D721Med (cell line): ENCODE data around the gene EHMT1.
A peak's percentile ranks its signal among the peaks of the same experiment; 100 is the strongest.

Experiments
- DNase-seq: peaks from one replicate; pipeline ENCODE4 v3.0.0; 2011; ENCODE audit warnings: low spot score; ENCODE audit not compliant: insufficient read length
- FAIRE-seq: peaks from 2 replicates; lab custom pipeline; 2011; peaks lifted over from hg19 to GRCh38; lab: Jason Lieb, UNC
- TF ChIP-seq, protein P1 (sequence below): IDR thresholded peaks from 2 replicates; pipeline ENCODE4 v1.5.1; 2012; ENCODE audit warnings: mild to moderate bottlenecking, control low read depth; ENCODE audit not compliant: insufficient read depth; ENCODE audit errors: missing control alignments

Gene EHMT1

DNA sequence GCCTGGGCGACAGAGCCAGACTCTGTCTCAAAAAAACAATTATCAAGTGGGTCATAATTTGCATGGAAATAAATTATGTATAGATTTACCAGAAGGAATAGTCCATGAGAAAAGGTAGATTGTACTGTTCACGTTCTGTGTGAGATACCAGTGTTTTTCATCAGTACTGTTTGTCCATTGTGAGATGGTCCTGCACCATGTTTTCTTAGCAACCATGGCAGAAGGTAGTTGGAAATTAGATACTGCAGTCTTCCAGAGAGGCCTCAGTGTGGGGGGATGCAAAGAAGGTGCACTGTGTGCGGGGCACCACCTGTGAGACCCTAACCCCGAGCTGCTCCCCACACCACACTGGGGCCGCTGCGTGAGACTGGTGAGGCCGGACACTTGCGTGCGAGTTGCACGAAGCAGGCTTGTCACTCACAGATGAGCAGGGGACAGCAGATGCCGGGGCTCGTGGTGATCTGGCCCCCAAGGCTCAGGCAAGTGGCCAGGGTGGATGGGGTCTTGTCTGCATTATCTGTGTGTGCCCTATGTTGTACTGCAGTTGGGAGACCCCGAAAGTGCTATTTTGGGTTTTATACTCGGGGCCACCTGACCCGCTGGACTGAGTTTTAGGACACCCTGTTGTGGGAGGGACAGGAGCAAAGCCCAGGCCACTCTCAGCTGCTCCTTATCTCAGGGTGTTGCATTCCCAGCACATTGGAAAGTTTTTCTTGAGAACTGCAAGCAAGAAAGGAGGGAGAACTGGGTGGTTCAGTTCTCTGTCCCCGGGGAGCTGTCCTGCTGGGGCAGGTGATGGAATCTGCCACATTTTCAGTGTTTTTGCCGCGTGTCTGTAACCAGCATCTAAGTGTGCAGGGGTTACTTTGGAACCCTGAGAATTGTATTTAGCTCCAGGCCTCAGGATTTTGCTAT lies 61.9 kb downstream of the EHMT1 start:
- no peak for DNase-seq

DNA sequence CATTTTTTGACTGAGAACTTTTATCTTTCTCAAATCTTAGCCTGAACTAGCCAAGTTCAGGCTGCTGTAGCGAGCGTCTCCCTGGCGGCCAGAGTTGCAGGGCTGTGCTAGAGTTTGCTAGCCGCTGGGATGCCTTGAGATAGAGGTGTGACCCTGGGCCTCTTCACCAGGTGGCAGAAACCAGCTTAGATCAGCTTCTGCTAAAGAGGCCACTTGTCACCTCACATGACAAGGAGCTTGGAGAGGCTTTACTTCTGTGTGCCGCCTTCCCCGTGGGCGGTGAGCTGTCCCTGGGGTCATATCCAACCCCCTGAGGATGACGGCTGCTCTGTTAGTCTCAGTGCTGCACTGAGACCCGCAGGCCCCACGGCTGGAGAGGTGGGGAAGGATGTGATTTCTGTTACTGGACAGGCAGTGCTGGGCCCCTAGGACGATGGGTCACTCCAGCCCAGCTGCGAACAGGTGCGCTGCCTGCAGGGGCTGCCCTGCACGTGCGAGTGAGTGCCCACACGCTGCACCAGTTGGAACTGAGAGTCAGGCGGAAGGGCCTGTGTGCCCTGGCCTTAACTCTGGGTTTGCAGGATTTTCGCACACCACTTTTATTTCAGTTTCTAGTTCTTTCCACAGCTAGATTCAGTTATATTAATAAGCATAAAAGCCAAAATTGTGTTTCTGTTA lies 63.8 kb downstream of the EHMT1 start:
- FAIRE-seq (no peak), DNase-seq (peak; percentile 55)
- TF ChIP-seq, protein P1, sequence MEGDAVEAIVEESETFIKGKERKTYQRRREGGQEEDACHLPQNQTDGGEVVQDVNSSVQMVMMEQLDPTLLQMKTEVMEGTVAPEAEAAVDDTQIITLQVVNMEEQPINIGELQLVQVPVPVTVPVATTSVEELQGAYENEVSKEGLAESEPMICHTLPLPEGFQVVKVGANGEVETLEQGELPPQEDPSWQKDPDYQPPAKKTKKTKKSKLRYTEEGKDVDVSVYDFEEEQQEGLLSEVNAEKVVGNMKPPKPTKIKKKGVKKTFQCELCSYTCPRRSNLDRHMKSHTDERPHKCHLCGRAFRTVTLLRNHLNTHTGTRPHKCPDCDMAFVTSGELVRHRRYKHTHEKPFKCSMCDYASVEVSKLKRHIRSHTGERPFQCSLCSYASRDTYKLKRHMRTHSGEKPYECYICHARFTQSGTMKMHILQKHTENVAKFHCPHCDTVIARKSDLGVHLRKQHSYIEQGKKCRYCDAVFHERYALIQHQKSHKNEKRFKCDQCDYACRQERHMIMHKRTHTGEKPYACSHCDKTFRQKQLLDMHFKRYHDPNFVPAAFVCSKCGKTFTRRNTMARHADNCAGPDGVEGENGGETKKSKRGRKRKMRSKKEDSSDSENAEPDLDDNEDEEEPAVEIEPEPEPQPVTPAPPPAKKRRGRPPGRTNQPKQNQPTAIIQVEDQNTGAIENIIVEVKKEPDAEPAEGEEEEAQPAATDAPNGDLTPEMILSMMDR, result no peak

More for the DNA sequence above, 61.9 kb downstream of the EHMT1 start:
- FAIRE-seq, result no peak
- TF ChIP-seq, protein P1, result no peak

DNA sequence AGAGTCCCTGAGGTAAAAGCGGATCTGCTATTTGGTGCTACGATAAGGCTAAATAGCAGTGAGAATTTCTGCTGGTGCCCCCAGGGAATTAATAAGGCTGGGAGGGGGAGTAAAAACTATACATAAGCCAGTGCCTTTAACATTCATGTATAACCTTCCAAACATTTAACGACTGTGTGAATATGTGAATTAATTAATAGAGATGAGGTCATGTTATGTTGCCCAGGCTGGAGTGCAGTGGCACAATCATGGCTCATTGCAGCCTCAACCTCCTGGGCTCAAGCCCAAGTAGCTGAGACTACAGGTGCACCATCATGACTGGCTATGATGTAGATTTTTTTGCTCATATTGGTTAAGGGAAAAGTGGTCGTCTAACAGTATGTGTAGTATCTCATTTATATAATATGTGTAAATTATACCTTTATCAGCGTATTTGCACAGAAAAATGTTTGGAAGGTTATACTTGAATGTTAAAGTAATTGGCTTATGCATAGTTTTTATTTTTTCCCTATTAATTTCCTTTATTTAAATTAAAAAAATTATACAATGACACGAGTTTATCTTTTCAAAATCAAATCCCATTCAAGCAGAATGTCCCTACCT lies 64.6 kb downstream of the EHMT1 start:
- FAIRE-seq, result no peak

DNA sequence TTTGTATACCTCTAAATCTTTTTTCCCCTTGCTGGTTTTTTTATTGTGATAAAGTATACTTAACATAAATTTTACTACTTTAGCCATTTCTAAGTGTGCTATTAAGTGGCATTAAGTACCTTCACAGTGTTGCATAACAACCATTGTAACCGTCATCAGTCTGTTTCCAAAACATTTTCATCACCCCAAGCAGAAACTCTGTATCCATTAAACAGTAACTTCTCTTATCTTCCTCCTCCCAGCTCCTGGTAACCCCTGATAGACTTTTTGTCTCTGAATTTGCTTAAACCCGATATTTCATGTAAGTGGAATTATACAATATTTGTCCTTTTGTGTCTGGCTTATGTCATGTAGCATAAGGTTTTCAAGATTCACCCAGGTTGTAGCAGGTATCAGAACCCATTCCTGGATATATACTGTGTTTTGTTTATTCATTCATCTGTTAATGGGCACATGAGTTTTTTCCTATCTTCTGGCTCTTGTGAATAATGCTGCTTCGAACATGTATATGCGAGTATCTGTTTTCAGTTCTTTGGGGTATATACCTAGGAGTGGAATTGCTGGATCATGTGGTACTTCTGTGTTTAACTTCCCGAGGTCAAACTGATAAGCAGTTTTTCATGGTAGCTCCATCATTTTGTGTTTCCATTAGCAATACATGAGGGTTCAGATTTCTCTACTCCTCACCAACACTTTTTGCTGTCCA lies 66.4 kb downstream of the EHMT1 start:
- TF ChIP-seq, protein P1, result no peak
- DNase-seq (no peak), FAIRE-seq (no peak)

More for the DNA sequence above, 64.6 kb downstream of the EHMT1 start:
- no peak for DNase-seq
- TF ChIP-seq, protein P1, result no peak

DNA sequence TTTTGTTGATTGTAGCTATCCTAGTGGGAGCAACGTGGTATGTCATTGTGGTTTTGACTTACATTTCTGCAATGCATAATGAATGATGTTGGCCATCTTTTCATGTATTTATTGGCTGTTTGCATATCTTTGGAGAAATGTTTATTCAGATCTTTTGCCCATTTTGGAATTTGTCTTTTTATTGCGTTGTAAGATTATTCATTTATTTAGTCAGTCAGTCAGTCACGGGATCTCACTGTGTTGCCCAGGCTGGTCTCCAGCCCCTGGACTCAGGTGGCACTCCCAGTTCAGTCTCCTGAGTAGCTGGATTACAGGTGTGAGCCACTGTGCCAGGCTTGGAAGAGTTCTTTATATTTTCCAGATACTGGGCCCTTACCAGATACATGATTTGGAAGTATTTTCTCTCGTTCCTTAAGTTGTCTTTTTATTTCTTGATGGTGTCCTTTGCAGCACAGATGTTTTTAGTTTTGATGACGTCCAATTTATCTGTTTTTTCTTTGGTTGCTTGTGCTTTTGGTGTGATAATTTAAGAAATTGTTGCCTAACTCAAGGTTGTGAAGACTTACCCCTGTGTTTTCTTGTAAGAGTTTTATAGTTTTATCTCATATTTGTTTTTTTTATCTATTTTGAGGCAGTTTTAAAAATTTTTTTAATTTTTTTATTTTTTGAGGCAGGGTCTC lies 67.1 kb downstream of the EHMT1 start:
- DNase-seq (no peak), FAIRE-seq (no peak)
- TF ChIP-seq, protein P1, result no peak

DNA sequence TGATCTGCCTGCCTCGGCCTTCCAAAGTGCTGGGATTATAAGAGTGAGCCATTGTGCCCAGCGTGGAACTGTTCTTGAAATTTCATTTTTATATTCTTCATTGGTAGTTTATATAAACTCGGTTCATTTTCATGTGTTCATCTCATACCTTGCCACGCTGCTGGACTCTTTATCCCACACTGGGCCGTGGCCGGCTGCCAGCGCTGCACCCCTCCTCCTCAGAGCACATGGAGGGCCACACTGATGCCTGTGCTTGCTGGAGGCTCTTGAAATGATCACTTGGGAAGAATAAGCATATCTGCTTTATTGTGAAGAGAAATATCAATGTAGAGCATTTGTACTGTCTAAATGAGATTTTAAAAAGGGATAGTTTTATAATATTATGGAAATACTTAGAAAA lies 69.5 kb downstream of the EHMT1 start:
- FAIRE-seq, result no peak
- no peak for DNase-seq
- TF ChIP-seq, protein P1, result no peak
